ENCODE data around the gene TRIM28. TPM values are rescaled to one million over a fixed set of nuclear protein-coding genes. Genes with fewer than 3 reads are reported as not detected.
"Not testable (repeated sequence)": the region's sequence is repeated elsewhere in the genome, so short reads cannot be mapped to it uniquely, and the experiment has no call there.

Gene TRIM28
- total RNA-seq, 4 donors from 2014 or later, result 150 to 198 (median 179) TPM

- TF ChIP-seq POLR2A (IDR thresholded peaks at IDR 0.05) (no peak), CTCF (IDR thresholded peaks at IDR 0.05) (no peak)
- H3K4me3 ChIP-seq, result peak overlapping the region in 2 of 4 donors; percentile 55 to 72
- intact Hi-C loops (cut with DNase I), result no loop called here
- no peak overlapping the region for H3K27ac ChIP-seq
- peaks cover 10 to 30% (median 18%) of the 10 kb centered on the region in 3 donors for H3K4me1 ChIP-seq
- no peaks in the 10 kb centered on the region for H3K27me3 ChIP-seq
- H3K9me3 ChIP-seq, result no peaks in the 10 kb centered on the region
- no peak for DNase-seq
- 89 to 90% methylated on average over 4 to 7 of the region's 14 CpGs for WGBS, 2 donors
- no peaks in the 10 kb centered on the region for H3K36me3 ChIP-seq
These were observed 43.6 kb upstream of the TRIM28 start for GRCh38 chr19:58500242-58500641.

DNA sequence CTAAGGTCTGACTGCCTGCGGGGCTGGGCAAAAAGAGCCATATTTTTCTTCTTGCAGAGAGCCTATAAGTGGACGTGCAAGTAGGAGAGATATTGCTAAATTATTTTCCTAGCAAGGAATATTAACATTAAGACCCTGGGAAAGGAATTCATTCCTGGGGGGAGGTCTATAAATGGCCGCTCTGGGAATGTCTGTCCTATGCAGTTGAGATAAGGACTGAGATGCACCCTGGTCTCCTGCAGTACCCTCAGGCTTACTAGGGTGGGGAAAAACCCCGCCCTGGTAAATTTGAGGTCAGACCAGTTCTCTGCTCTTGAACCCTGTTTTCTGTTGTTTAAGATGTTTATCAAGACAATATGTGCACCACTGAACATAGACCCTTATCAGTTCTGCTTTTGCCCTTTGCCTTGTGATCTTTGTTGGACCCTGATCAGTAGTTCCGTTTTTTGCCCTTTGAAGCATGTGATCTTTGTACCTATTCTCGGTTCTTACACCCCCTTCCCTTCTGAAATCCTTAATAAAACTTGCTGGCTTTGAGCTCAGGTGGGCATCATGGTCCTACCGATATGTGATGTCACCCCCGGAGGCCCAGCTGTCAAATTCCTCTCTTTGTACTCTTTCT is 36.2 kb upstream of the TRIM28 start:
- H3K36me3 ChIP-seq; intact Hi-C loops (cut with DNase I); H3K27ac ChIP-seq; H3K4me3 ChIP-seq; DNase-seq; H3K4me1 ChIP-seq; H3K27me3 ChIP-seq: not testable (repeated sequence)
- peaks cover 0 to 12% (median 0%) of the 10 kb centered on the region in 3 donors for H3K9me3 ChIP-seq
- WGBS, 2 donors, result 83 to 86% methylated on average over 7 of the region's 8 CpGs

DNA sequence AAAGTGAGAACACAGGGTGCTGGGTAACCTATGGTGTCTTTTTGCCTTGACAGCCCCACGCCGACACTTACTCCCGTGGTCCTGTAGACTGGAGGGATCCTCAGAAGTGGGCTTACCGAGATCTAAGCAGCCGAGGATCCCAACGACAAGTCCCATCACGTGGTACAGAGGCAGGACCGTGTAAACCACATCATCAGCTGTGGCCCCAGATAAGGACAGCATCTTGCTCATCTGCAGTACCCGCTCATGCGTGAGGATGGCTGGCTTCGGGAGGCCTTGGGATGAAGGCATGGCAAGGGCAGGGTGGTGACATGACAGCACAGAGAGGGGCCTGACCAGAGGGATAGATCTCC is 34.2 kb upstream of the TRIM28 start:
- H3K27me3 ChIP-seq, result no peaks in the 10 kb centered on the region
- H3K4me3 ChIP-seq, result no peak overlapping the region
- no peak overlapping the region for H3K27ac ChIP-seq
- WGBS, 2 donors, result 77 to 82% methylated on average over 8 to 9 of the region's 11 CpGs
- no peak for TF ChIP-seq POLR2A (IDR thresholded peaks at IDR 0.05)
- TF ChIP-seq CTCF (IDR thresholded peaks at IDR 0.05), result no peak
- H3K36me3 ChIP-seq, result no peaks in the 10 kb centered on the region
- H3K4me1 ChIP-seq, result peaks cover 10 to 17% (median 13%) of the 10 kb centered on the region in 3 donors
- DNase-seq, result no peak
- H3K9me3 ChIP-seq, result peaks cover 0 to 12% (median 0%) of the 10 kb centered on the region in 3 donors
- intact Hi-C loops (cut with DNase I), result no loop called here

DNA sequence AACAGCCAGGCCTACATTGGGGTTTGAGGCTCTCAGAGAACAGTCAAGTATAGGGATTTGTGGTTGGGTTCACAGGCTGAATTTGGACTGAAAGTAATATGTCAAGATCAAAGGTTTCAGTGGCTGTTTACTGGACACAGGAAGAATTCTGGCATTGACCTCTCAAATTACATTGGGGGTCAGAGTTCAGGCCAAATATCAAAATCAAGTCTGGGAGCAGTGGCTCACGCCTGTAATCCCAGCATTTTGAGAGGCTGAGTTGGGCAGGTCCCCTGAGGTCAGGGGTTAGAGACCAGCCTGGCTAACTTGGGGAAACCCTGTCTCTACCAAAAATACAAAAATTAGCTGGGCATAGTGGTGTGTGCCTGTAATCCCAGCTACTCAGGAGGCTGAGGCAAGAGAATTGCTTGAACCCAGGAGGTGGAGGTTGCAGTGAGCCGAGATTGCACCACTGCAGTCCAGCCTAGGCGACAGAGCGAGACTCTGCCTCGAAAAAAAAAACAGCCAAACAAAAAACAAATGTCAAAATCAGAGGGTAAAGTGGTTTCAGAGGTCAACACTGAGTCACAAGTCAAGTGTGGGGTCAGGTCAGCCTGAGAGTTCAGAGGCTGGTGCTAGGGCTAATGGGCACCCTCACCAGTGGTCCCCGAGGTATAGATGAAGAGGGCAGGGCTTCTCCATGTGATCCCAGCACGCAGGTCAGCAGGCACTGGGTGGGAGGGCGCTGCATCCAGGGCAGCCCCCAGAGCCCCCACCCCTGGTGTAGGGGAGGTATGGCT is 33.6 kb upstream of the TRIM28 start:
- Histone ChIP-seq H3K4me1 (peaks cover 10 to 22% (median 17%) of the 10 kb centered on the region in 3 donors), H3K9me3 (peaks cover 0 to 12% (median 0%) of the 10 kb centered on the region in 3 donors), H3K4me3 (no peak overlapping the region), H3K36me3 (no peaks in the 10 kb centered on the region), H3K27ac (no peak overlapping the region), H3K27me3 (no peaks in the 10 kb centered on the region)
- no peak for TF ChIP-seq POLR2A (IDR thresholded peaks at IDR 0.05)
- no peak for TF ChIP-seq CTCF (IDR thresholded peaks at IDR 0.05)
- intact Hi-C loops (cut with DNase I), result no loop called here
- 72 to 88% methylated on average over 8 of the region's 8 CpGs for WGBS, 2 donors
- DNase-seq, result no peak

DNA sequence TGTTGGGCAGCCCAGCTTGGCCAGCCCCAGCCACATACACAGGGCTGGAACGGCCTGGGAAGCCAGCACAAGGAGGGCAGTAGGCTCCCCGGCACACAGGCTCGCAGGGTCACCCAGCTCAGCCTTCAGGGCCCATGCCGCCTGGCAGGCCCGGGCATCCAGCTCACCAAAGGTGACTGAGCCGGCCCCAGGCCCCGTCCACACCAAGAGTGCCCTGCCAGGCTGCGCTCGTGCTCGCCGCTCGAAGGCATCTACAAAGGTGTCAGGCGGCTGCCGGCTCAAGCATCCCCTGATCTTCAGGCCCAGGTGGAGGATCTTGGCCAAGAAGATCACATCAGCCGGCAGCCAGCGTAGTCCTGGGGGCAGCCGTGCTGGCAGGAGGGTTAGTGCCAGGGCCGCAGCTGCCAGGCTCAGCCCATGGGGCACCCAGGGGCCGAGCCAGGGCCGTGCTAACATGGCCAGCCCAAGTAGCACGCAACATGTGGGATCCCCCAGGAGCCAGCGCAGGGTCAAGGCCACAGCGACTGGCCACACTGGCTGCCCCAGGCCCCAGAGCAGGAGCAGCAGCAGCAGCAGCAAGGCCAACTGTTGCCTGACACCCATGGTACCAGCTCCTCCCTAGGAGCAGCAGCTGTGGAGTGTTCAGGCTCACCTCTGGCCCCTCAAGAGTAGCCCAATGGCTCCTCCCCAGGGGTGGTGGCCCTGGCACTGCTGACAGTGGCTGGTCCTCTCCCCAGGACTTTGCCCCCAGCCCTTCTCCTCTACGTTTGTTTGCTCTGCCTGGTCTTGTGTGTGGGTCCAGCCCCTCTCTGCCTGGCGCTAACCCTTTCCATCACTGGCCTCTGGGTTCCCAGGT is 32.3 kb upstream of the TRIM28 start, which contains the start of gene SLC27A5:
Gene SLC27A5, minus strand, starts transcription at position 640 of the 856 bp plus-strand sequence. Its CDS starts 37 bp downstream, at position 603.
- Histone ChIP-seq H3K27me3 (no peaks in the 10 kb centered on the region), H3K36me3 (peaks cover 0 to 11% (median 8%) of the 10 kb centered on the region in 3 donors), H3K4me3 (no peak within 1 kb of the TSS), H3K9me3 (peaks cover 0 to 12% (median 0%) of the 10 kb centered on the region in 3 donors), H3K4me1 (peaks cover 10 to 35% (median 17%) of the 10 kb centered on the region in 3 donors), H3K27ac (no peak within 1 kb of the TSS)
- DNase-seq, result no peak
- intact Hi-C loops (cut with DNase I), result no loop called here
- 47 to 82% methylated on average over 2 to 14 of the region's 25 CpGs for WGBS, 2 donors
- TF ChIP-seq CTCF (IDR thresholded peaks at IDR 0.05) (no peak), POLR2A (IDR thresholded peaks at IDR 0.05) (no peak)
